ENCODE measurements around the gene LYRM4.

DNA sequence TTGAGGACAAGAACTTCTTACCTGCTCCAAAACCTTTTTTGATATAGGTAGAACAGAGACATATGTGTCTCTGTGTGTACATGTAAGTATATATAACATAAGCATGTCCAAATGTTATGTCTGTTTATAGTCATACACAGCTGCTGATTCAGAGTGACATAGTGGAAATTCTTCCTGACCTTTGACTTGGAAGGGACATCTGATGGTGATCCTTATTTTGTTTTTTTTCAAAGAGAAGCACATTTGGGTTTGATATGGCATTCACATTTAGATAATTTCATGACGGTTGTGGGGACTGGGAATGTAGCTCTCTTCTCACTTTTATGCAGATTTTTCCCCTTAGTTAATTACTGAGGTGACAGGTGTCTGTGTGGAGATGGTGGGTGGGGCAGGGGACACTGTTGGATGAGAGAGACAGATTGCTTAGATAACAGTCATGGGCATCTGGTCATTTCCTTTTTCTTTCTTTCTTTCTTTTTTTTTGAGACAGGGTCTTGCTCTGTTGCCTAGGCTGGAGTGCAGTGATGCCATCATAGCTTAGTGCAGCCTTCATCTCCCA lies 39.5 kb upstream of the LYRM4 start:
- TF ChIP-seq, protein P1, sequence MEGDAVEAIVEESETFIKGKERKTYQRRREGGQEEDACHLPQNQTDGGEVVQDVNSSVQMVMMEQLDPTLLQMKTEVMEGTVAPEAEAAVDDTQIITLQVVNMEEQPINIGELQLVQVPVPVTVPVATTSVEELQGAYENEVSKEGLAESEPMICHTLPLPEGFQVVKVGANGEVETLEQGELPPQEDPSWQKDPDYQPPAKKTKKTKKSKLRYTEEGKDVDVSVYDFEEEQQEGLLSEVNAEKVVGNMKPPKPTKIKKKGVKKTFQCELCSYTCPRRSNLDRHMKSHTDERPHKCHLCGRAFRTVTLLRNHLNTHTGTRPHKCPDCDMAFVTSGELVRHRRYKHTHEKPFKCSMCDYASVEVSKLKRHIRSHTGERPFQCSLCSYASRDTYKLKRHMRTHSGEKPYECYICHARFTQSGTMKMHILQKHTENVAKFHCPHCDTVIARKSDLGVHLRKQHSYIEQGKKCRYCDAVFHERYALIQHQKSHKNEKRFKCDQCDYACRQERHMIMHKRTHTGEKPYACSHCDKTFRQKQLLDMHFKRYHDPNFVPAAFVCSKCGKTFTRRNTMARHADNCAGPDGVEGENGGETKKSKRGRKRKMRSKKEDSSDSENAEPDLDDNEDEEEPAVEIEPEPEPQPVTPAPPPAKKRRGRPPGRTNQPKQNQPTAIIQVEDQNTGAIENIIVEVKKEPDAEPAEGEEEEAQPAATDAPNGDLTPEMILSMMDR (IDR thresholded peaks at IDR 0.05 in 4 of 5, conservative IDR thresholded peaks at IDR 0.05 in 1 of 5), result no peak
- TF ChIP-seq POLR2A (IDR thresholded peaks at IDR 0.05), result no peak

All from gastrocnemius medialis (tissue), 4 donors.